ENCODE results near the gene ADIG. TPM values are rescaled to one million over a fixed set of nuclear protein-coding genes. Genes with fewer than 3 reads are reported as not detected.
A peak's percentile ranks its signal among the peaks of the same experiment; 100 is the strongest.

Gene ADIG
- total and polyA plus RNA-seq, 3 donors from 2014 or later, result 10.5 to 53.3 (median 40.9) TPM

- peak; percentile 29 for DNase-seq
- Histone ChIP-seq H3K9me3 (no peaks in the 10 kb centered on the region), H3K27me3 (no peaks in the 10 kb centered on the region), H3K36me3 (ENCODE audit: low read depth, missing control alignments) (no peaks in the 10 kb centered on the region), H3K4me1 (no peaks in the 10 kb centered on the region), H3K27ac (no peak overlapping the region), H3K4me3 (no peak overlapping the region)
- TF ChIP-seq CTCF (IDR thresholded peaks at IDR 0.05), result no peak
- TF ChIP-seq POLR2A (IDR thresholded peaks at IDR 0.05), result no peak
- intact Hi-C loops (cut with DNase I; ENCODE audit: low total_unique reads), result no loop called here
- WGBS, 2 donors, result 46 to 54% methylated on average over 7 to 9 of the region's 9 CpGs
Observed at GRCh38 chr20:38599410-38599882, 18.4 kb downstream of the ADIG start.

GRCh38 chr20:38600057-38600456, 19.1 kb downstream of the ADIG start:
- Histone ChIP-seq H3K4me1 (no peaks in the 10 kb centered on the region), H3K36me3 (ENCODE audit: low read depth, missing control alignments) (no peaks in the 10 kb centered on the region), H3K4me3 (no peak overlapping the region), H3K9me3 (no peaks in the 10 kb centered on the region), H3K27me3 (no peaks in the 10 kb centered on the region), H3K27ac (no peak overlapping the region)
- TF ChIP-seq POLR2A (IDR thresholded peaks at IDR 0.05) (no peak), CTCF (IDR thresholded peaks at IDR 0.05) (no peak)
- 100% methylated on average over 1 of the region's 1 CpG for WGBS, 2 donors
- DNase-seq, result no peak
- intact Hi-C loops (cut with DNase I; ENCODE audit: low total_unique reads), result no loop called here

GRCh38 chr20:38601216-38602184, 20.5 kb downstream of the ADIG start, which contains the start of gene ARHGAP40:
Gene ARHGAP40 (plus strand): TSS chr20:38601809.
- 2 to 13% methylated on average over 16 to 42 of the region's 42 CpGs for WGBS, 2 donors

GRCh38 chr20:38602185-38602581, 21.2 kb downstream of the ADIG start:
- 19 to 43% methylated on average over 5 of the region's 5 CpGs for WGBS, 2 donors
- H3K27ac ChIP-seq, result no peak overlapping the region
- no peak for TF ChIP-seq POLR2A (IDR thresholded peaks at IDR 0.05)
- TF ChIP-seq CTCF (IDR thresholded peaks at IDR 0.05), result no peak
- H3K36me3 ChIP-seq (ENCODE audit: low read depth, missing control alignments), result no peaks in the 10 kb centered on the region
- intact Hi-C loops (cut with DNase I; ENCODE audit: low total_unique reads), result no loop called here
- no peak overlapping the region for H3K4me3 ChIP-seq
- no peak for DNase-seq
- no peaks in the 10 kb centered on the region for H3K4me1 ChIP-seq
- H3K9me3 ChIP-seq, result no peaks in the 10 kb centered on the region
- no peaks in the 10 kb centered on the region for H3K27me3 ChIP-seq

More at GRCh38 chr20:38601216-38602184, 20.5 kb downstream of the ADIG start, which contains the start of gene ARHGAP40:
- no peak for TF ChIP-seq CTCF (IDR thresholded peaks at IDR 0.05)
- no peak for TF ChIP-seq POLR2A (IDR thresholded peaks at IDR 0.05)
- Histone ChIP-seq H3K9me3 (no peaks in the 10 kb centered on the region), H3K4me3 (no peak within 1 kb of the TSS), H3K27me3 (no peaks in the 10 kb centered on the region), H3K27ac (no peak within 1 kb of the TSS), H3K36me3 (ENCODE audit: low read depth, missing control alignments) (no peaks in the 10 kb centered on the region), H3K4me1 (no peaks in the 10 kb centered on the region)
- intact Hi-C loops (cut with DNase I; ENCODE audit: low total_unique reads), result no loop called here
- DNase-seq, result no peak
